ENCODE results near the gene MRFAP1.

MRFAP1 gene

DNA sequence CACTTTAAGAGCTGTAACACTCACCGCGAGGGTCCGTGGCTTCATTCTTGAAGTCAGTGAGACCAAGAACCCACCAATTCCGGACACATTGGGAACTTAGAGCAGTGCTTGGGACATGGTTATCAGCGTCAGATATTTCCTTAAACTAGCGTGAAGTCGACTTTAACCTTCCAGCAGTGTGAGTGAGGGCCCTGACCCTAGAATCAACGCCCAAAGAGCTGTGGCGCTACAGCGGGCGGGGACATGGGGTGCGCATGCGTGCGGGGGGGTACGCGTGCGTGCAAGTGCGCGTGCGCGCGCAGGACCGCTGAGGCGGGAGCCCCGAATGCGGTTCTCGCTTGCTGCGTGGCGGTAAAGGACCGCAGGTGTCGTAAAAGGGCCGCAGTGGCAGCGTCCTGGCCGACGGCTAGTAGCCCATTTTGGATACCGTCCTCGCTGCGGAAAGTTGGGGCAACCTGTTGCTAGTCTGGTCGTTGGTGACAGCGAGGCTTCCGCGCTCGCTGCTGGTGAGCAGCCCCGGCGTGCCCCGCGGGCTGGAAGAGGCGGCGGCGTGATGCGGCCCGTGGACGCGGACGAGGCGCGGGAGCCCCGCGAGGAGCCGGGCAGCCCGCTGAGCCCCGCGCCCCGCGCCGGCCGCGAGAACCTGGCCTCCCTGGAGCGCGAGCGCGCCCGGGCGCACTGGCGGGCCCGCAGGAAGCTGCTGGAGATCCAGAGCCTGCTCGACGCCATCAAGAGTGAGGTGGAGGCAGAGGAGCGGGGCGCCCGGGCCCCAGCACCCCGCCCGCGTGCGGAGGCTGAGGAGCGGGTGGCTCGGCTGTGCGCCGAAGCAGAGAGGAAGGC is 33.4 kb downstream of the MRFAP1 start:
- H3K27me3 ChIP-seq (replicated peaks; ENCODE audit: control insufficient read depth, insufficient read depth, low read length): no peaks in the 10 kb centered on the region
- H3K4me3 ChIP-seq (ENCODE audit: low read length): peak overlapping the region; percentile 89
- peaks cover 18% of the 10 kb centered on the region for H3K4me1 ChIP-seq (ENCODE audit: control insufficient read depth, insufficient read depth, low read length)

DNA sequence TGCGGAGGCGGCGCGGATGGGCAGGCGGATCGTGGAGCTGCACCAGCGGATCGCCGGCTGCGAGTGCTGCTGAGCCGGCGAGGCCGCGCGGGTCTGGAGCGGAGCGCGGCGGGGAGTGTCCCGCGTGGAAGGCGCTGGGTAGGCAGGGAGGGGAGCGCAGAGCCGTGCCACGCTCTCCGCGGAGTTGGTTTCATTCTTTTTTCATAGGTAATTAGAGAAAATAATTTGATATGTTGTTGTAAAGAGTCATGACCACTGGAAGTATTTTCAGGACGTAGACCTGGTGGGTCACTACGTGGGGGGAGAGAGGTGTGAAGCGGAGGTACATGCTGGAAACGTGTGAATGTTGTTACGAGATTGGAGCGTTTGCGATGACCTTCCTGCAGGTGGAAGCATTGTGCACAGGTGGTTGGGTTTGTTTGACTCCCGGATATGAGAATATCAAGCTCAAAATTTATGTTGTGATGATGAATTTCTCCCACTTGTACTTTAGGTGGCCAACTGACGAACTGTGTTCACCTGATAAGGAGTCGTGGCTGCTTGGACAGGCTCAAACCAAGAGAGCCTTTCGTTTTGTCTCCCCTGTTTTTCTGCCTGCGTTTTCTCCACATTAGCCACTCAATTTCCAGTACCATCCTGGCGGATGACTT is 34.1 kb downstream of the MRFAP1 start:
- Histone ChIP-seq H3K9me3 (ENCODE audit: control insufficient read depth, low read length) (no peaks in the 10 kb centered on the region), H3K27me3 (replicated peaks; ENCODE audit: control insufficient read depth, insufficient read depth, low read length) (no peaks in the 10 kb centered on the region), H3K4me1 (ENCODE audit: control insufficient read depth, insufficient read depth, low read length) (peaks cover 18% of the 10 kb centered on the region), H3K9ac (ENCODE audit: low read length) (peak overlapping the region; percentile 88), H3K4me3 (ENCODE audit: low read length) (peak overlapping the region; percentile 89), H3K36me3 (ENCODE audit: control insufficient read depth, insufficient read depth, low read length, severe bottlenecking) (no peaks in the 10 kb centered on the region)
- peak; percentile 27 for DNase-seq (ENCODE audit: low read depth)

More for the DNA sequence above, 33.4 kb downstream of the MRFAP1 start:
- Histone ChIP-seq H3K9me3 (ENCODE audit: control insufficient read depth, low read length) (no peaks in the 10 kb centered on the region), H3K36me3 (ENCODE audit: control insufficient read depth, insufficient read depth, low read length, severe bottlenecking) (no peaks in the 10 kb centered on the region), H3K9ac (ENCODE audit: low read length) (peak overlapping the region; percentile 88)
- peak; percentile 97 for DNase-seq (ENCODE audit: low read depth)

DNA sequence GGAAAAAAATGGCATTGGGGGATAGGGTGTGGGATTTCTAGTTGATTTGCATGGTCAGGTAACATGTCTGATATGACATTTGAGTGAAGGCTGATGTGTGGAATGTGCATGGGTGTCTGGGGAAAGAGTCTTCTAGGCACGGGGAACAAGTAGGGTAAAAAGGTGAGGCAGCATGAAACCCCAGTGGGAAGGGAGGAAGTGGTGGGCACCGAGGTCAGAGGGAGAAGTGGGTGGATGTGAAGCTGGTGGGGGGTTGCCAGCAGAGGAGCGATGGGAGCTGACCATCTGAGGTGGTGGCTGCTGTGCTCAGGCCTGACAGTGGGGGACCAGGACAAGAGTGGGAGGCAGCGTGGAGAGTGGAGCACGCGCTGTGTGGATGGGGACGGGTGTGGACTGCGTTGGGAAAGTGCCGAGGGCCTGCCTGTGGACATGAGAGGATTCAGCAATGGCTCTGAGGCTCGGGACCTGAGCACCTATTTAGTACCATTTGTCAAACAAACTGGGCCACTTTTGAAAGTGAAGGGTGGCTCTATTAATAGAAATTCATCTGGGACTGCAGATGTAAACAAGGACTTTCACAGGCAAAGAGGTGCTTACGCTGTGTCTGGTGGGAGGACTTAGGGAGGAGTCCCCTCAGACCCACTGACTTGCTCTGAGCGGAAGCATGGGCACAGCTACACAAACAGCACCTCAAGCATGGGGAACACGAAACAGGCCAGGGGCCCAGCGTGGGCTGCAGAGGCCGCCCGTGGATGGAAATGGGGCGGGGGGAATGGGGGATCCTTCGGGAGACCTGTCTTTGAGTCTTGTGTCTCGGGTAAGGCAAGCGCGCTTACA is 36.5 kb downstream of the MRFAP1 start:
- DNase-seq (ENCODE audit: low read depth): no peak
- Histone ChIP-seq H3K36me3 (ENCODE audit: control insufficient read depth, insufficient read depth, low read length, severe bottlenecking) (no peaks in the 10 kb centered on the region), H3K4me1 (ENCODE audit: control insufficient read depth, insufficient read depth, low read length) (peaks cover 18% of the 10 kb centered on the region), H3K9ac (ENCODE audit: low read length) (no peak overlapping the region), H3K9me3 (ENCODE audit: control insufficient read depth, low read length) (no peaks in the 10 kb centered on the region), H3K4me3 (ENCODE audit: low read length) (peak overlapping the region; percentile 37), H3K27me3 (replicated peaks; ENCODE audit: control insufficient read depth, insufficient read depth, low read length) (no peaks in the 10 kb centered on the region)

DNA sequence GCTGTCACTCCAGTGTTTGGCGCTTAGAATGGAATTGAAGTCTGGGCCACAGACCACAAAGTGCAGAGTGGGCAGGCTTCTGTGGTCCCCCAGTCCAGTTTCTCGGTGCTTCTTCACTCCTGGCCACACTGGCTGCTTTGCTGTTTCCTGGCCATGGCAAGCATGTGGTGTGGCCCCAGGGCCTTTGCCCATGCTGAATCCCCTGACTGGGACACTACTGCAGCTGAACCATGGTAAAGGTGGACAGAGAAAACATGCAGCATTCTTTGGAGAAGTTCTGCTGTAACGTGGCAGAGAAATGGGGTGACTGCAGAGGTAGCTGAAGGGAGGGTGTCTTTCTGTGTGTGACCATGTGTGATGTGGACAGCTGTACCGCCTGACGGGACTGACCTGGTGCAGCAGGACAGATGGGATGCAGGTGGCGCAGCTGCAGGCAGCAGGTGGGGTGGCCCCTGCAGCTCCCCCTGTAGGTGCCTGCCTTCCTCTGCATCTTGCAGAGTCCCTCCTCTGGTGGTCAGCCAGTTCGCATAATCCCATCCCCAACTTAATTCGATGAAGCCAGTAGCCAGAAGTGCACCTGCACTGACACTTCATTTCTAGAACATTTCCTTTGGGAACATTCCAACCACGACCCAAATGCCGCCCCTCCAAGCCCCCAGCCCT is 40.0 kb downstream of the MRFAP1 start:
- Histone ChIP-seq H3K36me3 (ENCODE audit: control insufficient read depth, insufficient read depth, low read length, severe bottlenecking) (no peaks in the 10 kb centered on the region), H3K9me3 (ENCODE audit: control insufficient read depth, low read length) (no peaks in the 10 kb centered on the region), H3K4me1 (ENCODE audit: control insufficient read depth, insufficient read depth, low read length) (peaks cover 7% of the 10 kb centered on the region), H3K27me3 (replicated peaks; ENCODE audit: control insufficient read depth, insufficient read depth, low read length) (no peaks in the 10 kb centered on the region), H3K9ac (ENCODE audit: low read length) (no peak overlapping the region), H3K4me3 (ENCODE audit: low read length) (no peak overlapping the region)
- DNase-seq (ENCODE audit: low read depth): no peak

DNA sequence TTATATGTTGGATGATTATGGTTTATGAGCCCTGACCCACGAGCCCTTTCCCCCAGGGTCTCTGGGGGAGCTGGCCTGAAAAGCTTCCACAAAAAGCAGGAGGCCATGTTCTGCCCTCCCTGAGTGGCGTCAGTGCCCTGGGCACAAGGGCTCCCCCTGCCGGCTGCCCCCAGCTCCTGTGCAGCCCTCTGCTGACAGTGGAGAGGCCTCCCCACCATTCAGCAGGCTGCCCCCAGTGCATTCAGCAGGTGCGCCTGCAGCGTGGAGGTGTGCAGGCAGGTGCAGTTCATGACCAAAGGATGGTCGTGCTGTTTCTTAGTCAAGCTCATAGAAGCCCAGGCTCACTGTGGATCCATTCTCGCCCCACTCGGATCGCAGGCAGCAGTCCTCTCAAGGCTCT is 40.7 kb downstream of the MRFAP1 start:
- DNase-seq (ENCODE audit: low read depth): no peak
- Histone ChIP-seq H3K4me1 (ENCODE audit: control insufficient read depth, insufficient read depth, low read length) (peaks cover under 1% of the 10 kb centered on the region), H3K9ac (ENCODE audit: low read length) (no peak overlapping the region), H3K36me3 (ENCODE audit: control insufficient read depth, insufficient read depth, low read length, severe bottlenecking) (no peaks in the 10 kb centered on the region), H3K27me3 (replicated peaks; ENCODE audit: control insufficient read depth, insufficient read depth, low read length) (no peaks in the 10 kb centered on the region), H3K4me3 (ENCODE audit: low read length) (no peak overlapping the region), H3K9me3 (ENCODE audit: control insufficient read depth, low read length) (no peaks in the 10 kb centered on the region)

DNA sequence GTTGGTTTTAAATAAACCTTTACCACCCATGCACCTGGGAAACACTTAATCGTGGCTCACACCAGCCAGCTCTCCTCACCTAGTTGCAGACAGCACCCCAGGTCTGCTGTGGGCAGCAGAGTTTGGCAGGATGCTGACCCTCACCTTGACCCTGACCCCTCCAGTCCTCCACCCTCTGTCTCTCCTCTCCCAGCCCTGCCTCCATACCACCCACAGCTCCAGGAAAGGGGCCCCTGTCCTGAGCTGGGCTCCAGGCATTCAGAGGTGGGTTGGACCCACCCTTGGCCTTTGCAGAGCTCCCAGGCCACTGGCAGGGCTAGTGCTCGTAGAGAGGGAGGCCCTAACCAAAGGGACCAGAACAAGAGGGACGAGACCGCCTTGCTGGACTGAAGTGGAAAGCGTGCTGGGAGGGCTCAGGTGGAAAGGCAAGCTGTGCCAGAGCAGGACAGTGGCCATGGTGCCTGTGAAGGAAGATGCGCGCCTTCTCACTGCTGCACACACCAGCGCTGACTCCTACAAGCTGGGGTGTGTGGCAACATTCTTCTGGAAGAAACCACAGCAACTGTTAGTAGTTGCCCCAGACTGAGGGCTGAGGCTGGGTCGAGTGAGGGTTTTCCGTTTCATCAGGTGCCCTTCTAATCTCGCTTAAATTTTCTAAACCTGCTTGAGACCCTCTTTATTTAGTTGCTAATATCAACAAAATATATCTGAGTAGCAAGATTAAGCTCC is 42.5 kb downstream of the MRFAP1 start:
- Histone ChIP-seq H3K36me3 (ENCODE audit: control insufficient read depth, insufficient read depth, low read length, severe bottlenecking) (no peaks in the 10 kb centered on the region), H3K4me3 (ENCODE audit: low read length) (no peak overlapping the region), H3K9me3 (ENCODE audit: control insufficient read depth, low read length) (no peaks in the 10 kb centered on the region), H3K4me1 (ENCODE audit: control insufficient read depth, insufficient read depth, low read length) (no peaks in the 10 kb centered on the region), H3K9ac (ENCODE audit: low read length) (no peak overlapping the region), H3K27me3 (replicated peaks; ENCODE audit: control insufficient read depth, insufficient read depth, low read length) (no peaks in the 10 kb centered on the region)
- DNase-seq (ENCODE audit: low read depth): no peak

DNA sequence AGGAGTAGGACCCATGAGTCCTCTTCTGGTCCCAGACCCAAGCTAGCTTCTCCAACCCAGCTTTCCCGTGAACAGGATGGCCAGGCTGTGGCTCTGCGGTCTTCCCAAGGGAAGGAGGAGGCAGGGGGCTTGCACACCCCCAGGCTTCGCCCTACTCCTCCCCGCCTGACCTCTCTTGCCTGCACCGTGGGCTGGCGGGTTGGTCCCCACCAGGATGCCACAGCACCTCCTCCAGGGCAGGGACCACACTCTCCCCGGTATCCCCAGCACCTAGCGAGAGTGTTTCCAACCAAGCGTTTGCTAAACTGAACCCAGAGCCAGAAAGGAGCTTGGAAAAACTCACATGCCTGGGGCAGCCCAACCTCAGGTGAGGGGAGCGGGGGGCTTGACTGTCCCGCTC is 44.2 kb downstream of the MRFAP1 start:
- Histone ChIP-seq H3K9ac (ENCODE audit: low read length) (no peak overlapping the region), H3K36me3 (ENCODE audit: control insufficient read depth, insufficient read depth, low read length, severe bottlenecking) (no peaks in the 10 kb centered on the region), H3K9me3 (ENCODE audit: control insufficient read depth, low read length) (no peaks in the 10 kb centered on the region), H3K27me3 (replicated peaks; ENCODE audit: control insufficient read depth, insufficient read depth, low read length) (no peaks in the 10 kb centered on the region), H3K4me1 (ENCODE audit: control insufficient read depth, insufficient read depth, low read length) (peaks cover 13% of the 10 kb centered on the region), H3K4me3 (ENCODE audit: low read length) (no peak overlapping the region)
- no peak for DNase-seq (ENCODE audit: low read depth)

DNA sequence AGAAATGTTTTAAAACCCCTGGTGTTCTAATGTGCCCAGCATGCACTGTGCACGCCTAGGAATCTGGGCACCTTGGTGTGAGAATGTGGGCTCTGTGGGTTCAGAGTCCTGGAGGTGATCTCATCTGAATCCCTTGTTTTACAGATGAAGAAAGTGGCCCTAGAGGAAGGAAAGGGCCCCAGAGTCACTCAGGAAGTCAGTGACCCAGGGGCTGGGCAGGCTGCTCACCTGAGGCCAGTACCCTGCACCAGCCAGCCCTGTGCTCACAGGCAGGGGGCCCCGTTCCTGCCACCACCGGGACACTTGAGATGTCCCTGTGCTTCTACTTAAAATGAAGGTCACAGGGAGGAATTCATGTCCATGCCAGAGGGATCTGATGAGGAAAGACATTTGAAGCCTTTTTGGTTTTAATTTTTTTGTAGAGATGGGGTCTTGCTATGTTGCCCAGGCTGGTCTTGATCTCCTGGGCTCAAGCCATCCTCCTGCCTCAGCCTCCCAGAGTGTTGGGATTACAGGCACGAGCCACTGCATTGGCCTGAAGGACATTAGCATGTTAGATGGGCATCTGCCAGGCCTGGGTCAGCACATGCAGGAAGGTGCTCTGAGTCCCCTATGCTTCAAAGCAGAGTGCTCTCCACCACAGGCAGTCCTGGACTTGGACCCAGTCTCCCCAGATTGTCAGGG is 45.8 kb downstream of the MRFAP1 start:
- peaks cover 13% of the 10 kb centered on the region for H3K4me1 ChIP-seq (ENCODE audit: control insufficient read depth, insufficient read depth, low read length)
- no peak for DNase-seq (ENCODE audit: low read depth)
- H3K4me3 ChIP-seq (ENCODE audit: low read length): no peak overlapping the region
- H3K27me3 ChIP-seq (replicated peaks; ENCODE audit: control insufficient read depth, insufficient read depth, low read length): no peaks in the 10 kb centered on the region
- H3K9me3 ChIP-seq (ENCODE audit: control insufficient read depth, low read length): no peaks in the 10 kb centered on the region
- no peaks in the 10 kb centered on the region for H3K36me3 ChIP-seq (ENCODE audit: control insufficient read depth, insufficient read depth, low read length, severe bottlenecking)
- H3K9ac ChIP-seq (ENCODE audit: low read length): no peak overlapping the region

DNA sequence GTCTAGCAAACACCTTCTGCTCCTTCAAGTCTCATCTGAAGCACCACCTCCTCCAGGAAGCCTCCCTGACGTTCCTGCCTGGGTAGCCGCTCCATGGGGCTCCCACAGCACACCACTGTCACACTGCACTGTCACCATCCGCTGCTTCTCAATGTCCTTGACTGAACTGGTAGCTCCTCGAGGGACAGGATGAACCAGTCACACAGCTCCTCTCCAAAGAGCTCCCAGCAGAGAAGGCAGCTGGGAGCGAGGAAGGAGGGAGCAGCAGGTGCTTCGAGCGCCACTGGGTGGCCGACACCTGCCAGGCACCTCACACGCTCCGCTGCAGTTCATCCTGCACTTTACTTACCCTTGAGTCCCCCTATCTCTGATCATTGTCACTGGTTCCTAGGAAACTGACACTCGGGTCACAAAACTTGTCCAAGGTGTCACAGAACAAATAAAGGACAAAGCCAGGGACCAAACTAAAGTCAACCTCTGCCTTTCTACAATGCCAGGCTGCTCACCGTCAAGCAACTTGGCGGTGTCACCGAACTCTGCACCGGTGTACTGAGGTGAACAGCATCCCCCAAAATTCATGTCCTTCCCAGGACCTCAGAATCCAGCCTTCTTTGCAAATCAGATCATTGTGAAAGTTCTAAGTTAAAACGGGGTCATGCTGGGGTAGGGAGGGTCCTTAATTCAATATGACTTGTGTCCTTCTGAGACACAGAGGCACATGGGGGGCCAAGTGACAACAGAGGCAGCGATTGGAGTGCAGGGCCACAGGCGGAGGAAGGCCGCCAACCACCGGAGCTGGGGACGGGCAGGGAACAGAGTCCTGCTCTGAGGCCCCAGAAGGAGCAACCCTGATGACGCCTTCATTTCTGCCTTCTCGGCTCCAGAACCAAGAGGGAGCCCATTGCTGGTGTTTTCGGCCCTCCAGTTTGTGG is 47.7 kb downstream of the MRFAP1 start:
- no peaks in the 10 kb centered on the region for H3K27me3 ChIP-seq (replicated peaks; ENCODE audit: control insufficient read depth, insufficient read depth, low read length)
- peak overlapping the region; percentile 52 for H3K9ac ChIP-seq (ENCODE audit: low read length)
- H3K4me1 ChIP-seq (ENCODE audit: control insufficient read depth, insufficient read depth, low read length): peaks cover 23% of the 10 kb centered on the region
- DNase-seq (ENCODE audit: low read depth): no peak
- peak overlapping the region; percentile 33 for H3K4me3 ChIP-seq (ENCODE audit: low read length)
- H3K9me3 ChIP-seq (ENCODE audit: control insufficient read depth, low read length): no peaks in the 10 kb centered on the region
- no peaks in the 10 kb centered on the region for H3K36me3 ChIP-seq (ENCODE audit: control insufficient read depth, insufficient read depth, low read length, severe bottlenecking)

Data from adipocyte (in vitro differentiated cells).